Natural killer cell (primary cell): ENCODE results near the gene DIPK1A. TPM values are rescaled to one million over a fixed set of nuclear protein-coding genes. Genes with fewer than 3 reads are reported as not detected.
A peak's percentile ranks its signal among the peaks of the same experiment; 100 is the strongest.

Experiments
- ATAC-seq, 3 donors: fragments of 150-1000 bp in 2 of 3; fragments of 200-7000 bp in 1 of 3; cut with Tn5 transposase; 1 replicate in 1 of 3; 2 replicates in 2 of 3; pipeline ENCODE4 v1.10.0; 2021; ENCODE audit warnings: mild to moderate bottlenecking in 2 of 3, moderate library complexity in 2 of 3
- DNase-seq, 2 donors: peaks; one replicate each; pipeline versions ENCODE4 v3.0.0 to v3.0.0-alpha.2; 2013 to 2021; ENCODE audit warnings: mixed read lengths in 1 of 2
- H3K27ac ChIP-seq: one replicate; pipeline ENCODE4 v1.5.1; 2013; ENCODE audit warnings: mild to moderate bottlenecking, low read length
- H3K27me3 ChIP-seq: one replicate; pipeline ENCODE4 v1.6.1; 2013; ENCODE audit warnings: low read length; ENCODE audit not compliant: control insufficient read depth, insufficient read depth
- H3K36me3 ChIP-seq: one replicate; pipeline ENCODE4 v1.6.1; 2013; ENCODE audit warnings: low read length; ENCODE audit not compliant: control insufficient read depth, insufficient read depth
- H3K4me1 ChIP-seq: one replicate; pipeline ENCODE4 v1.6.1; 2013; ENCODE audit warnings: low read length; ENCODE audit not compliant: control insufficient read depth, insufficient read depth
- H3K4me3 ChIP-seq: one replicate; pipeline ENCODE4 v1.5.1; 2013; ENCODE audit warnings: low read length
- H3K9me3 ChIP-seq: one replicate; pipeline ENCODE4 v1.6.1; 2013; ENCODE audit warnings: low read length; ENCODE audit not compliant: control insufficient read depth, insufficient read depth
- H3K27ac Mint-ChIP-seq, 2 donors: one replicate each; pipeline ENCODE4 v1.8.0; 2022; ENCODE audit warnings: mild to moderate bottlenecking in 2 of 2, mixed read lengths in 2 of 2, moderate library complexity in 1 of 2
- H3K27me3 Mint-ChIP-seq, 2 donors: one replicate each; pipeline ENCODE4 v1.8.0; 2022; ENCODE audit warnings: low read depth in 2 of 2, mixed read lengths in 2 of 2
- H3K36me3 Mint-ChIP-seq: one replicate; pipeline ENCODE4 v1.8.0; 2022; ENCODE audit warnings: mixed read lengths
- H3K4me1 Mint-ChIP-seq, 2 donors: one replicate each; pipeline ENCODE4 v1.8.0; 2022; ENCODE audit warnings: mixed read lengths in 2 of 2
- H3K4me3 Mint-ChIP-seq: one replicate; pipeline ENCODE4 v1.8.0; 2022; ENCODE audit warnings: mild to moderate bottlenecking, moderate library complexity, mixed read lengths
- H3K9me3 Mint-ChIP-seq, 2 donors: one replicate each; pipeline ENCODE4 v1.8.0; 2022; ENCODE audit warnings: mixed read lengths in 2 of 2
- CTCF ChIP-seq: fragments of 200-600 bp; IDR thresholded peaks from one replicate; pipeline ENCODE4 v1.8.0; 2022; ENCODE audit warnings: antibody characterized with exemption
- WGBS: methylation state at CpG from one replicate; pipeline ENCODE4 v1.1.7; 2013; ENCODE audit warnings: missing lambda C conversion rate; ENCODE audit not compliant: insufficient coverage; 5-methylcytosine and 5-hydroxymethylcytosine counted together
- intact Hi-C: fragments of 100-400 bp; cut with micrococcal nuclease; formaldehyde crosslinking; loops from one replicate; pipeline ENCODE4 v1.14.2; 2022
- total RNA-seq, 4 donors: library from RNA; stranded (reverse); fragments of 120-200 nt in 1 of 4; gene quantifications; one replicate each; pipeline versions ENCODE4 v1.2.3 to v1.2.4, GENCODE V29; 2013 to 2022

The DIPK1A gene
- total RNA-seq, 3 donors from 2014 or later (not counting 1 experiment from before 2014, with no cell fraction given) = 7.0 to 11.3 (median 11.2) TPM

DNA sequence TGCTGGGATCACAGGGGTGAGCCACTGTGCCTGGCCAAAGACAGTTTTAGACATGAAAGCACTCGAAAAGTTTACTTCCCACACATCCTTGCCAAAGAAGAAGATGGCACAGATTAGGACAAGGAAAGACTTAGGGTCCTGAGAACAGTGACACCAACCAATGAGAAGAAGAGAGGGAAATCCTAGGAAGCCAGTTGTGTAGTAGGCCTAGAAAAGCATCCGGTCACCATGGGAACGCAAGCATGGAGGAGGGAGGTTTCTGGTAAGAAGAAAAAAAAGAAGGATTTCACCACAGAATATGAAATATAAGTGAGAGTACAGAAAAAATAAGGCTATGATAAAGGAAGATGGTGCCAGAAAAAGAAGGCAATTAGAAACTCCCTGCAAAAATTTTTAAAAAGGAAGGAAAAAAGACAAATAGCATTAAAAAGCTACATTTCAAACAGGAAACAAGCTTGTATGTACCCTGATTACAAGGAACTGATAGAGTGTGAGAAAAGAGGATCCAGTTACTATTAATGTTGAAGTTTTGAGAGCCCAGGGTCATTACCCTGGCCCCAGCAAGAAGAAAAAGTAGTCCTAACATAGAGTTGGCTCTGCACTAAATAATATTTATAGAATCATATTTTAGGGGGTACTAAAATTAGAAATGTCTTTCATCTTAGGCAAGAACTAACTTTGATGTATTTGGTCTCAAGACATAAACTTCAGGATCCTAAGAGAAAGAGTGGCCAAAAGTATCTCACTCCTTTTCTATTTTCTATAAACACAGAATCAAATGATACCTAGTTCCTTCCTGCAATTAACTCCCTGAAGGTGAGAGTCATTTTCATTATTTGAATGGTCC is 16.1 kb downstream of the DIPK1A start:
- no peaks in the 10 kb centered on the region for H3K9me3 Mint-ChIP-seq
- WGBS = 95% methylated on average over 3 of the region's 3 CpGs
- no peaks in the 10 kb centered on the region for H3K36me3 ChIP-seq
- no peak for TF ChIP-seq CTCF
- H3K27me3 Mint-ChIP-seq = no peaks in the 10 kb centered on the region
- H3K4me1 ChIP-seq = peaks cover 6% of the 10 kb centered on the region
- ATAC-seq (no peak), DNase-seq (no peak)
- no peak overlapping the region for H3K4me3 ChIP-seq
- intact Hi-C loops = no loop called here
- H3K27me3 ChIP-seq = no peaks in the 10 kb centered on the region
- H3K36me3 Mint-ChIP-seq = no peaks in the 10 kb centered on the region
- H3K4me1 Mint-ChIP-seq = peaks cover 30 to 40% of the 10 kb centered on the region in 2 donors
- no peak overlapping the region for H3K4me3 Mint-ChIP-seq
- no peak overlapping the region for H3K27ac ChIP-seq
- peak overlapping the region in 1 of 2 donors; percentile 24 for H3K27ac Mint-ChIP-seq
- no peaks in the 10 kb centered on the region for H3K9me3 ChIP-seq

DNA sequence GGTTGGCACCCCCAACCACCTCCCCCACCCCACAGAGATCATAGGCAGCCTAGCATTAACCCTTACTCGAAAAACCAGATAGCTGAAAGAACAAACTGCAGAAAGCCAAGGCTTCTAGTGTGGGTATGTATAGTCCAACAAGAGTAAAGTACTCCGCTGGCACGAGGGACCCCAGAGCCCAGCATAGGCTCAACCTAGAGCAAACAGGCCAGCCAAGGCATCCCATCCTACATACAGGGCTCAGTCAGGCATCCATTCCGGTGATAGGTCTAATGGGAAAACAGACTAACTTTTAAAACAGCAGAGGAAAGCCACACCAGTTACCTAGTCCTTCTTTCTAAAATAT is 17.8 kb downstream of the DIPK1A start:
- Mint-ChIP-seq H3K27ac (peak overlapping the region in 1 of 2 donors; percentile 15), H3K4me3 (no peak overlapping the region), H3K27me3 (no peaks in the 10 kb centered on the region), H3K9me3 (no peaks in the 10 kb centered on the region), H3K4me1 (peaks cover 30 to 40% of the 10 kb centered on the region in 2 donors), H3K36me3 (no peaks in the 10 kb centered on the region)
- H3K4me1 ChIP-seq = peaks cover 6% of the 10 kb centered on the region
- no peak for TF ChIP-seq CTCF
- H3K36me3 ChIP-seq = no peaks in the 10 kb centered on the region
- no peak overlapping the region for H3K4me3 ChIP-seq
- H3K9me3 ChIP-seq = no peaks in the 10 kb centered on the region
- 91% methylated on average over 3 of the region's 4 CpGs for WGBS
- no peak for ATAC-seq
- no peaks in the 10 kb centered on the region for H3K27me3 ChIP-seq
- no peak for DNase-seq
- intact Hi-C loops = no loop called here
- no peak overlapping the region for H3K27ac ChIP-seq

DNA sequence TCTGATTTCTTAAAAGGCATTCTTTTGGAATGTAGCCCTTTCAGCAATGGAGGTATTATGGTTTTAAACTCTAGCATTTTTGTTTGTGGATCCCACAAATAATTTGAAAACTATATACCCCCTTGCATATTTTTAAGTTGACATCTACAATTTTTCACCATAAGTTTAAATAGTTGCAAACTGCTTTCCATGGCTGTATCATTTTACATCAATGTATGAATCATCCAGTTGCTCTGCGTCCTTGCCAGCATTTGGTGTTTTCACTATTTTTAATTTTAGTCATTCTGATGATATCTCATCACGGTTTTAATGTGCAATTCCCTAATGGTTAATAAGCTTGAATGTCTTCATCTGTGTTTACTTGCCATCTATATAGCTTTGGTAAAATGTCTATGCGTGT is 20.7 kb downstream of the DIPK1A start:
- Histone ChIP-seq H3K9me3 (no peaks in the 10 kb centered on the region), H3K27me3 (no peaks in the 10 kb centered on the region), H3K4me1 (peaks cover 6% of the 10 kb centered on the region), H3K36me3 (no peaks in the 10 kb centered on the region), H3K4me3 (no peak overlapping the region), H3K27ac (no peak overlapping the region)
- intact Hi-C loops = no loop called here
- 92% methylated on average over 1 of the region's 3 CpGs for WGBS
- no peaks in the 10 kb centered on the region for H3K9me3 Mint-ChIP-seq
- H3K27me3 Mint-ChIP-seq = no peaks in the 10 kb centered on the region
- no peak overlapping the region for H3K27ac Mint-ChIP-seq
- no peaks in the 10 kb centered on the region for H3K36me3 Mint-ChIP-seq
- ATAC-seq (no peak), DNase-seq (no peak)
- TF ChIP-seq CTCF = no peak
- H3K4me3 Mint-ChIP-seq = no peak overlapping the region
- peaks cover 41 to 42% of the 10 kb centered on the region in 2 donors for H3K4me1 Mint-ChIP-seq

DNA sequence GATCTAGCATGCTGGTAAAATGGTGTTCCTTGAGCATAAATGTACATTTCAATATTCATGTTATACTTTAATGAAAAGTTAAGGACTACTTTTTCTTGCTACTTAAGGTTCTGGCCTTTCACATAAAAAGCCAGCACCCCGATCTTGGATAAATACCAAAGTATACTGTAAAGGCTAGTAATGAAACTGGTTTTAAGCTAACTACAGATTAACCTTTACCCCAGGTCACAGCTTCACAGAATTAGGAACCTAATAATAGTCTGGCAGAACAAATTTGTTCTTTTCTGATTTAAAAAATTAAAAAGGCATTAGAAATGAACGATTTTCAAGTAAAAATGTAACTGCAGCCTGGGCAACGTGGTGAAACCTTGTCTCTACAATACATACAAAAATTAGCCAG is 23.5 kb downstream of the DIPK1A start:
- Histone ChIP-seq H3K36me3 (no peaks in the 10 kb centered on the region), H3K27me3 (no peaks in the 10 kb centered on the region), H3K4me3 (no peak overlapping the region), H3K9me3 (no peaks in the 10 kb centered on the region), H3K4me1 (peaks cover 3% of the 10 kb centered on the region), H3K27ac (no peak overlapping the region)
- 96% methylated on average over 2 of the region's 3 CpGs for WGBS
- Mint-ChIP-seq H3K27me3 (no peaks in the 10 kb centered on the region), H3K36me3 (no peaks in the 10 kb centered on the region), H3K27ac (no peak overlapping the region), H3K9me3 (no peaks in the 10 kb centered on the region), H3K4me1 (peaks cover 32 to 37% of the 10 kb centered on the region in 2 donors), H3K4me3 (no peak overlapping the region)
- DNase-seq (no peak), ATAC-seq (no peak)
- TF ChIP-seq CTCF = no peak
- intact Hi-C loops = no loop called here
